GM21717 (cell line): ENCODE data around the gene IRS2.

ENCODE experiments used
- ATAC-seq: cut with Tn5 transposase; IDR thresholded peaks from one replicate; pipeline ENCODE4 v1.9.1; 2021; ENCODE audit warnings: mild to moderate bottlenecking, moderate library complexity; ENCODE audit not compliant: unreplicated experiment

The IRS2 gene

GRCh38 chr13:109760951-109761350 is 25.4 kb downstream of the IRS2 start:
- ATAC-seq, result no peak

GRCh38 chr13:109760402-109760801 is 26.0 kb downstream of the IRS2 start:
- no peak for ATAC-seq

- no peak for ATAC-seq
These were observed 26.8 kb downstream of the IRS2 start for GRCh38 chr13:109759609-109760008.

GRCh38 chr13:109758937-109759480 is 27.4 kb downstream of the IRS2 start:
- ATAC-seq, result no peak

DNA sequence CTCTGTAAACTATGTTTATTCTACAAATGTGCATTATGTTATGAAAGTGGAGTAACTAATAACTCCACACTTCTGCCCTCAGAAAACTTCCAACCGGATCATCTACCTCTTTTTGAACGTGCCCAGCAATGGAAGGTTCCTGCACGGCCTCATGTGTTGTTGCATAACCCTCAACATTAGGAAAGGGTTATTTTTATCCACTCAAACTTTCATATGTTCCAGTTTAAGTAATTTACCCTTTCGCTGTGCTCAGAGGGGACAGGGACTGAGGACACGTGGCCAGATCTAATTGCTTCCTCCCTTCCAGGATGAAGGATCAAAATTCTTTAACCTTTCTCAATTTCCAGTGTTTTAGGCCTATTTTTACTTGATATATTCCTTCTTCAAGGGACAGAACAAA is 29.6 kb downstream of the IRS2 start:
- no peak for ATAC-seq

- no peak for ATAC-seq
These were observed 30.4 kb downstream of the IRS2 start for GRCh38 chr13:109755997-109756396.

DNA sequence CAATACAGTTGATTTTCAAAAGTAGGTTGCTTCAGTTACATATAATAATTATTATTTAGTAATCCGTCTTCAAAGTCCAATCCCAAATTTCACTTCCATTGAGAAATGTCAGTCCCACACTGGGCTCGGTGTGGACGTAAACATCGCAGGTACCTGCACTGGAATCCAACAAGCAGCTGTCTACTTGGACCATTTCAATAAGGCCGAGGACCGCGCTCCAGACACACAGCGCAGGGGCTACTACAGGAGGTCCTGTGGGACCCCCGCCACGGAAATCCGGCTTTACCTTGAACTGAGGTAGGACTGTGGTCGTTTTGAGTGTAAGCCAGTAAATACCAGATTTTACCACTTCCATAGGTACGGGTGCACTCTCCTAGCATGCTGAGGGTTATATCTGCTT is 30.8 kb downstream of the IRS2 start:
- ATAC-seq, result no peak

- no peak for ATAC-seq
These were observed 34.9 kb downstream of the IRS2 start for GRCh38 chr13:109751477-109751876.

DNA sequence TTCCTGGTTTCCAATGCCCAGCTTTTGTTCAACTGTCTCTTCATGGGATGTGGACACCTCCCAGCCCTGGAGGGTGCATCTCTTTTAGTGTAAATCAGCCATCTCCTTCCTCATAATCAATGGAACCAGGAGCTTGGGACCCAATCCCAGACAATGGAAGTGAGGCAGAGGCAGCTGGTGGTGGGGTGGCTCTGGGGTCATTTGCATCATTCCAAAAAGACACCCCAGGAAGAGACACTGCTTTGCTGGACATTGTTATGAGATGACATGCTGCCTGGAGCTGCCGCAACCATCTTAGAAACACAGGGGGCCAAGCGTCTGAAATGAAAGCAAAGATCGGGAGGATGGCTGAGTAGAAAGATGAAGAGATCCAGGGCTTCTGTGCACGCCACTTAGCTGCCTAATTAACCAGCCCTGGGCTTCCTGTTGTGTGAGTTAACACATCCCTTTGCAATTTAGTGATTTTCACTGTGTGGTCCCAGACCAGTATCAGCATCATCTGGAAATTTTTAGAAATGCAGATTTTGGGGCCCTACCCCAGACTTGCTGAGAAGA is 36.1 kb downstream of the IRS2 start:
- no peak for ATAC-seq

GRCh38 chr13:109749365-109749764 is 37.0 kb downstream of the IRS2 start:
- ATAC-seq, result no peak

DNA sequence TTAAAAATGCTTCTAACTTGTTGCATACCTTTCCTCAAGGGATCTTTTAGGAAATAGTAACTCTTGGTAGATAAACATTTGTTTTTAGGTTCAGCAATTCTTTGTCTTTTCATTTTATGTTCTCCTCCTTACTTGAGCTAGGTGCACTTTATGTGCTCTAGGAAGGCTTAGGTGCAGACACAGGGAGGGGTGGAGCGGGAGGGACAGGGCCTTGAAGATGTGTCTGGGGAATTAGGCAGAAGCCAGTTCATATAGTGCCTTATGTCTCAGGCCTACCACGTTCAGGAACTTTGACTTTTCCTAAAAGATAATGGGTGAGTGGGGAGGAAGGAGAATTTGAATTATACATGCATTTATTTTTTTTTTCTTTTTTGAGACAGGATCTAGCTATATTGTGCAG is 37.7 kb downstream of the IRS2 start:
- no peak for ATAC-seq

GRCh38 chr13:109747524-109747923 is 38.9 kb downstream of the IRS2 start:
- no peak for ATAC-seq

GRCh38 chr13:109746364-109746763 is 40.0 kb downstream of the IRS2 start:
- no peak for ATAC-seq

DNA sequence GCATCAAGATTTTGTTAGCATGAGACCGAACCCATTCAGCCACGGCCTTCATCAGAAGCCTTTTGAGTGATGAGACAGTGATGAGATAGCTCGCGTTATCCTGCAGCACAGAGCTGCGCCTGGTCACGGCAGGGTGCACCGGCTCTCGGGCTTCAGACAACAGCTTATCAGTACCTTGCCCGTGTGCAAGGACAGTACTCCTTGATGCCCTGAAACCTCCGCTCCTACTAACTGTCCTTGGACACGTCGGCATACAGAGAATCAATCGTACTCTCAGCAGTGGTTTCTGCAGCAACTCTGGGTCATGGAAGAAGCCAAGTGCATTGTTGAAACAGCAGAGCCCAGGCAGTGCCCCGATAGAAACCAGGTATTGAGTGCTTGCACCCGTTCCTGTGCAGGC is 40.7 kb downstream of the IRS2 start:
- ATAC-seq, result no peak

- ATAC-seq, result no peak
These were observed 41.3 kb downstream of the IRS2 start for GRCh38 chr13:109745060-109745459.

DNA sequence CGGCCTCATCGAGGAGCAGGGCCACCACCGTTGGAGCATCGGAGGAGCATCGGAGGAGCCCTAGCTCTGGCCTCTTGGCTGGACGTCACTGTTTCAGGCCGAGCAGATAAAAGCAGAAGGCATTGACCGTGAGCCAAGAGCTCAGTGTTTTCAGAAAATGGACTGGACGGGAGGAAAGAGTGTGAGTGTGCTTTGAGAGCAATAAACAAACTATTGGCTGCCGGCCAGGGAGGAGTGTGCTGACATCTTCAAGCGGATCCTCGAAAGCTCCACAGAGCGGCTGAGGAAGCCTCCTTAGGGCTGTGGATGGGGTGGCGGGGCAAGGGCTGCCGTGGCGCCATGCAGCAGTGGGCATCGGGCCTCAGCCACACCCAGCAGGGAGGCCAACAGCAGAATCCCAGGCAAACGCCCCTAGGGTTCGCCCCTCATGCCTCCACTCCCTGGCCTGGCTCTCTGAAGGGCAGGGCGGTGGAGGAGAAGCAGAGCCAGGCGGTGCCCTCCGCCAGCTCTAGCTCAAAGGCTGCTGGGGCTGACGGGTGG is 41.8 kb downstream of the IRS2 start:
- ATAC-seq, result no peak

DNA sequence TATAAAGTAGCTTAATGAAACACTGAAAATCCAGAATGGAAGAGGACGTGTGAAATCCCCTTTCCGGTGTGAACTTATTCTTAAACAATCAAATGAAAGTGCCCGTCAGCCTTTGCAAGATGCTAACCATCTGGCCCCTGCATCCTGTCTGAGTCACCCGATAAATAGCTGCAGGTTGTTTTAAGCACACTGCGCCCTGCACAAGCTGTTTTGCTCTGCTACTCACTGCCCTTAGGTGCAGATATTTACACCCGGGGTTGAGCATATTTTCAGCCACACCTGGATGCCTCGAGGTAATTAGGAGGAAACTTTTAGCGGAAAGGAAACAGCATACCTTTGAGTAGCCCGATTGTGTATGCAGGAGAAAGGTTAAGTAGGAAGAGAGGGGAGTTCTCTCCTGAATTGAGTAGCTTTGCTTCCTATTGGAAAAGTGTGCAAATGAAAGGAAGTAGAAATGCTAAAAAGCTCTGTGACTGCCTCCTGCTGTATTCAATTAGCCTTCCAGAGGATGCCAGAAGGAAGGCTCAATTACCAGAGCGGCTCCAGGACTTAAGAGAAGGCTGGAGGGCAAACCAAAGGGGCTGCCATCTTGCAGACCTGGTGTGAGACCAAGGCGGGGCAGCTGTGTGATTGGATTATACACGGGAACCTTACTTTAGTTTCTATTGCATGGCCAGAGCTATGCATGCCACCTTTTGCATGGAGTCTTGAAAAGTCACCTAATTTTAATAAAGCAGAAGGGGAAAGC is 42.5 kb downstream of the IRS2 start:
- ATAC-seq, result peak; percentile 50

DNA sequence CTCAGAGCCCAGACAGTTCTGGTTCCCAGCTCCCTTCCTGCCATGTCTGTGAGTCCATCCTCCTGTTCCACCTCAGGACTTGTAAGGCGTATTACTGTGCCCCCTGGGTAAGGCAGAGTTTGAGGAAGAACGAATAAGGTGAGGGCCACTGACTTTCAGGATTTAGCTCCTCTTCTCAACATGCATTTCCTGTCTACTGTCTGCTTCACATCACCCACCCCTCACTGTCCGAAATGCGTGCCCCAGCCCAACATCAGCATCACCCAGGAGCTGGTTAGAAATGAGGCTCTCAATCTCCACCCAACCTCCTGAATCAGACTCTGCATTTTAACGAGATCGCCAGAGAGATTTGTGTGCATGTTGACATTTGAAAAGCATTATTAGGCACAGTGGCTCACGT is 44.4 kb downstream of the IRS2 start:
- ATAC-seq, result no peak

DNA sequence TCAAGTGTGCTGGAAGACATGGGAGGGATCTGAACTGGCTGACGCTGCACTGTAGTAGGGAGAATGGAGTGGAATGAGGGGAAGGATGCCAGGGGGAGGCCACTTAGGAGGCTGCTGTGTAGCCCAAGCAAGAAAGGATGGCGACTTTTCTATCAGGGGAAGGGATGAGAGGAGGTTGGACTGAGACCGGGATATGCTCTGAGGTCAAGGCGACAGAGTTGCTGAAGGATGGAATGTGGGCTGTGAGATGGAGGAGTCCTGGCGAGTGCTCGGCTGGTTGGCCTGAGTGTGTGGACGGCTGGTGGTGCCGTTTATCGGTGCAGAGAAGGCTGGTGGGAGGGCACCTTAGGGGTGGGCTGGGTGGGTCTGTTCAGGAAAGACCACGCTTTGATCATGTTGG is 45.7 kb downstream of the IRS2 start:
- ATAC-seq, result no peak

GRCh38 chr13:109740121-109740520 is 46.3 kb downstream of the IRS2 start:
- no peak for ATAC-seq

- no peak for ATAC-seq
These were observed 48.1 kb downstream of the IRS2 start for GRCh38 chr13:109738298-109738746.

DNA sequence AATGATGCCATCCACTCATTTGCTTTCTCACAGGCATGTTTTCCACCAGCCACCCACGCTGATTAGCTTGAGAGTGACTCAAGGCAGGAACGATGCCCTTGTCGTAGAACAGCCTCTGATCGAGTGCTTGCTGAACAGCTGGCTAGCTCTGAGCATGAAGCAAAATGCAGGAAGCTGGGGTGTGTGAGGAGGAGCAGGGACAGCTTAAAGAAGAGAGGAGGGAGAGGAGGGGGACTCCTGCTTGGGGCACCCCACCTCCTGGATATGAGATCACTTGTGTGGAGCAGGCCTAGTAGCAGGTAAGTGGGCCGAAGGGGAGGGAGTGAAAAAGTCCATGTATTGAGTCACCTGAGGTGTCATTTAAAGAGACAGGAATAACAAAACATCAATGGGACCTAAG is 48.8 kb downstream of the IRS2 start:
- no peak for ATAC-seq
